HG02678 (cell line): ENCODE measurements around the gene G6PC1.
"Not testable (repeated sequence)": the region's sequence is repeated elsewhere in the genome, so short reads cannot be mapped to it uniquely, and the experiment has no call there.

Experiments used
- ATAC-seq: cut with Tn5 transposase; IDR thresholded peaks from one replicate; pipeline ENCODE4 v1.9.1; 2021; ENCODE audit warnings: mild to moderate bottlenecking, moderate library complexity; ENCODE audit not compliant: unreplicated experiment

G6PC1 gene

DNA sequence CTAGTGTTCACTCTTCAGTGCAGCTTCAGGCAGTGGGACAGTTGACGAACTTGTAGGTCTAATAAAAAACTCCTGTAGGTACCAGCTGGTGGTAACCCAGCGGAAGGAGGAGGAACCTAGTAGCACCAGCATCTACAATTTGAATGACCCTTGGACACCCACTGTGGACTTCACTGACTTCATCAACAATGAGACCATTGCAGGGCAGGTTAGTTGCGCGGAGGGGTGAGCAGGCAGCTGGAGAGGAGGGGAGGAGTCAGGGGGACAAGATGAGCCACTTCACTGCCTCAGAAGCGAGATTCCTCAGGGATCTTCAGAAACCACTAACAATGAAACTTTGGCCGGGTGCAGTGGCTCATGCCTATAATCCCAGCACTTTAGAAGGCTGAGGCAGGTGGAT is 27.3 kb upstream of the G6PC1 start:
- no peak for ATAC-seq

DNA sequence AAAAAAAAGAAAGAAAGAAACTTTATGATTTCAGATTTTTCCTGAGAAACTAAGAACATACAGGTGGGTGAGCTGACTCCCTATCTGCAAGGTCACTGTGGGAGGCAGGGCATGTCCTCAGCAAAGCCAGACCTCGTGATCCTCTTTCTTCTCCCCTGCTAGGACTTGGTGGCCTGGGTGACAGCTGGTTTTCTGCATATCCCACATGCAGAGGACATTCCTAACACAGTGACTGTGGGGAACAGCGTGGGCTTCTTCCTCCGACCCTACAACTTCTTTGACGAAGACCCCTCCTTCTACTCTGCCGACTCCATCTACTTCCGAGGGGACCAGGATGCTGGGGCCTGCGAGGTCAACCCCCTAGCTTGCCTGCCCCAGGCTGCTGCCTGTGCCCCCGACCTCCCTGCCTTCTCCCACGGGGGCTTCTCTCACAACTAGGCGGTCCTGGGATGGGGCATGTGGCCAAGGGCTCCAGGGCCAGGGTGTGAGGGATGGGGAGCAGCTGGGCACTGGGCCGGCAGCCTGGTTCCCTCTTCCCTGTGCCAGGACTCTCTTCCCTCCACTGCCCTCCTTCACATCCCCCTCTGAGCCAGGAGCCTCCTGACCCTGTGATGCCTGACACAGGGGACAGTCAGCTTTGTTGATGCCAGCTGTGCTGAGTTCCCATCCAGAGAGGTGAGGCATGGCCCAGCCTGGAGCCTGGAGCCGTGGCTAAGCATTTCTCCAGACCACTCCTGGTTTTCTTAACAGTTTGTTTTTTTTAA is 26.5 kb upstream of the G6PC1 start:
- ATAC-seq, result not testable (repeated sequence)

- no peak for ATAC-seq
These were observed 23.6 kb upstream of the G6PC1 start for GRCh38 chr17:42877037-42877436.

GRCh38 chr17:42878123-42878880 is 22.3 kb upstream of the G6PC1 start:
- no peak for ATAC-seq

GRCh38 chr17:42878924-42879595 is 21.5 kb upstream of the G6PC1 start:
- ATAC-seq, result no peak

GRCh38 chr17:42879596-42879985 is 21.0 kb upstream of the G6PC1 start:
- ATAC-seq, result no peak

DNA sequence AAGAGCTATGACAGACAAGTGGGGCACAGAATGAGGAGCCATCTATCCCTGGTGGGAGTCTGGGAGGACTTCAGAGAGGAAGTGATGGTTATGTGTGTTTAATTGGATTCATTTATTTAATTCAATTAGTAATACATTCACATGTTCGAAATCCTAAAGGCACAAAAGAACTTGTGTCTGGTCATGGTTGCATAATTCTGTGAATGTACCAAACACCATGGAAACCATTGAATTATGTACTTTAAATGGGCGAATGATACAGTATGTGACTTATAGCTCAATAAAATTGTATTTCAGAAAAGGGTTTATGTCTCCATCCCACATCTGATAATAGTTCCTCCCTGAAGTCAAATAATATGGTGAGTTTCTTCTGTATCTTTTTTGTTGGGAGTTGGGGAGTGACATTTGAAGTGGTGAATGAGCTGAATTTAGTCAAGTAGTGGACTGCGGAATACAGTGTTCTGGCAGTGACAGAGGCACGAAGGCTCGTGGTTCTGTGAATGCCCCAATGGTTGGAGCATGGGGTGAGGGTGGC is 19.8 kb upstream of the G6PC1 start:
- ATAC-seq, result no peak

DNA sequence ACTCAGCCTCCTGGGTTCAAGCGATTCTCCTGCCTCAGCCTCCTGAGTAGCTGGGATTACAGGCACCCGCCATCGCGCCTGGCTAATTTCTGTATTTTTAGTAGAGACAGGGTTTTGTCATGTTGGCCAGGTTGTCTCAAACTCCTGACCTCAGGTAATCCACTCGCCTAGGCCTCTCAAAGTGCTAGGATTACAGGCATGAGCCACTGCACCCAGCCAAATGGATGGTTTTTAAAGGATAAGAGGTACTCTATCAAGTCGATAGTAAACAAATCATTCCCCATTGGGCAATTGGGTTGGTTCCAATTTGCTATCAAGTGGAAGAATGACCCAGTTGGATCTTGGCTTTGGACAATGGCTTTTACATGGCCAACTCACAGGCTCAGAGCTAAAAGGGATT is 18.9 kb upstream of the G6PC1 start:
- not testable (repeated sequence) for ATAC-seq

DNA sequence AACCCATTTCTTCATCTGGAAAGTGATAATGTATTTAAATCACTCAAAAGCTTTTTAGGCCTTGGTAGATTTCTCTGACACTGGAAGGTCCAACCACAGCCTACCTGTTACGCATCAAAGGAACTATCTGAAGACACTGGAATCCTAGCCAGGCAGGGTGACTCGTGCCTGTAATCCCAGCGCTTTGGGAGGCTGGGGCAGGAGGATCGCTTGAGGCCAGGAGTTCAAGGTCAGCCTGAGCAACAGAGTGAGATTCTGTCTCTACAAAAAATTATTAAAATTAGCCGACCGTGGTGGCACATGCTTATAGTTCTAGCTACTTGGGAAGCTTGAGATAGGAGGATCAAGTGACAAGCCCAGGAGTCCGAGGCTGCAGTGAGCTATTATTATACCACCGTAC is 18.4 kb upstream of the G6PC1 start:
- ATAC-seq, result no peak

DNA sequence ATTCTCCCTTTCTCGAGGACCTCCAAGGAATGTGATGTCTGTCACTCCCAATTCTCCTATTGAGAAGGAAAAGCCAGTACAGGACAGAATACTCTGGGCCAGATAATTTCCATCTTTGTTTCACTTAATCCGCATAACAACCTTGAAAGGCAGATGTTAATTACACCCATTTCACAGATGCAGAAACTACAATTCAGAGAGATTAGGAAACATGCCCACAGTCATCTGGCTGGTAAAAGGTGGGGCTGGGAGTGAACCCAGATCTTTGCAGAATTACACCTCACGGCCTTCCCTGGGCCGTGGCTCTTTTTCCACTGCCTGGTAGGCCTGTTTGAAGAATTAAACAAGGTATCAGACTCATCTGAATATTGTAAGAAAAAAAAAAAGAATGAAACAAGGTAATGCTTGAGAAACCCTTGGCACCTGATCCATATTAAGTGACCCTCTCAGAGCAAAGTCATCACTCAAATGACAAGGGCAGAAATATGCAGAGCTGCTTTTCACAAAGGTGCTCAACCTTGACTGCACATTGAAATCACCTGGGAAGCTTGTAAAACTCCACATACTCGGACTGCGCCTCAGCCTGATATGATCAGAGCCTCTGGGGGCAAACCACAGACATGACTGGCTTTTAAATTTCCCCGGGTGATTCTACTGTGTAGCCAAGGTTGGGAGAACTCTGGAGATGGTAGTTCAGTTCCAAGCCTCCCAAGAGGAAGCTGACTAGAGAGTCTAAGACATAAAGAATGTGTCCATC is 16.6 kb upstream of the G6PC1 start:
- no peak for ATAC-seq

GRCh38 chr17:42885806-42886205 is 14.8 kb upstream of the G6PC1 start:
- ATAC-seq, result not testable (repeated sequence)

- no peak for ATAC-seq
These were observed 14.1 kb upstream of the G6PC1 start for GRCh38 chr17:42886283-42887176.

GRCh38 chr17:42889809-42890208 is 10.8 kb upstream of the G6PC1 start:
- ATAC-seq, result no peak

DNA sequence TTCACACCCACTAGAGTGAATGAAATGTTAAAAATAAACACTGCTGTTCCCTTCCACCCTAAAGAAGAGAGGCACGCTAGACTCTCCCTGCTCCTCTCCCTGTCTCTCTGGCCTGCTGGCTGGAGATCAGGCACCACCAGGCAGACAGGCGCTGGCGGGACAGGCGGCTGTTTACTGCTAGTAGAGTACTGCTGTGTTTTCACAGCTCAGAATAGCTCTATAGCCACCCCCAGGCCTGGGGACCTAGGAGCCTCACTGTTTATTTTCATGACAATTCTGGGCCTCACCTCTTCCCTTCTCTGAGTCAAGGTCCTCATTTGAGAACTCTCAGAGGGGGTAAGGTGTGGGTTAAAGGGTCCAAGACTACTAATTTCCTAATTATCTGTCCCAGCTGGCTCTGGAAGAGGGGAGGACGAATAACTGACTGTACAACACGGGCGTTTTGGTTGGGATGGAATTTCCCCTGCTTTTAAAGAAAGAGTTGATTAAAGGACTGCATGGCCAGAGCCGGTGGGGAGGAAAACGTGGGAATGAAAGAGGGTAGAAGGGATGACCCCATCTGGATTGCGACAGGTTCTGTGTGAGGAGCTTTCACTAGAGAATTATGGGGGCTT is 9.0 kb upstream of the G6PC1 start:
- ATAC-seq, result no peak

- no peak for ATAC-seq
These were observed 7.2 kb upstream of the G6PC1 start for GRCh38 chr17:42893359-42893758.

GRCh38 chr17:42894283-42895184 is 6.1 kb upstream of the G6PC1 start:
- ATAC-seq, result no peak

DNA sequence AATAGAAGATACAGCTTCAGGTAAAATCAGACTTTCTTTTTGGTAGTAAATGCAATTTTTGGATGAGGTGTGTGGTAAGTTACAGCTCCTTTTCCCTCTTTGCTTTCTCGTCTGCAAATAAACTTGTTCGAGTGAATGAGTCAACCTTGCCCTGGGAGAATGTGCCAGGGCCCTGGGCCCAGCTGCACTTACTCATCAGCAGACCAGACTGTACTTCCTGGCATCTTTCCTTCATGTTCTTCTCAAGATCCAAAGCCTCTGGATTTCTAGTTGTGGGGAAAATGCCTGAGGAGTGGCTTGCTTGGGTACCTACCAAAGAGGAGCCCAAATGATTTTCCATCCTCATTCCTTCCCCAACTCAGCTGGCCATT is 5.4 kb upstream of the G6PC1 start:
- ATAC-seq, result no peak

- no peak for ATAC-seq
These were observed 2.3 kb upstream of the G6PC1 start for GRCh38 chr17:42898147-42898811.
